KMS-11 (cell line): Measurements from ENCODE around the gene SPEM1.

Experiments
- H2AFZ ChIP-seq: fragments of 200-600 bp; sonication (generic); 2 replicates; pipeline ENCODE4 v1.6.1; 2016; ENCODE audit warnings: antibody characterized with exemption, mixed run types, low read depth
- H3K27ac ChIP-seq: fragments of 200-600 bp; sonication (generic); 2 replicates; pipeline ENCODE4 v1.6.1; 2016; ENCODE audit warnings: mild to moderate bottlenecking, mixed run types
- H3K27me3 ChIP-seq: fragments of 200-600 bp; sonication (generic); 2 replicates; pipeline ENCODE4 v1.6.1; 2017; ENCODE audit warnings: mild to moderate bottlenecking, low read depth, mixed run types, moderate library complexity; ENCODE audit not compliant: insufficient read depth
- H3K36me3 ChIP-seq: fragments of 200-600 bp; sonication (generic); 2 replicates; pipeline ENCODE4 v1.6.1; 2017; ENCODE audit warnings: mild to moderate bottlenecking, mixed run types; ENCODE audit not compliant: insufficient read depth
- H3K4me1 ChIP-seq: fragments of 200-600 bp; sonication (generic); 2 replicates; pipeline ENCODE4 v1.6.1; 2016; ENCODE audit warnings: mild to moderate bottlenecking, low read depth, mixed run types; ENCODE audit not compliant: poor library complexity, severe bottlenecking
- H3K4me2 ChIP-seq: fragments of 200-600 bp; sonication (generic); 2 replicates; pipeline ENCODE4 v1.7.0; 2016; ENCODE audit warnings: mild to moderate bottlenecking, mixed run types
- H3K4me3 ChIP-seq: fragments of 200-600 bp; sonication (generic); IDR thresholded peaks from 2 replicates; pipeline ENCODE4 v1.6.1; 2017; ENCODE audit warnings: low read depth, low read length, mixed read lengths; ENCODE audit not compliant: insufficient read depth
- H3K79me2 ChIP-seq: fragments of 200-600 bp; sonication (generic); 2 replicates; pipeline ENCODE4 v1.6.1; 2016; ENCODE audit warnings: low read depth, mixed run types; ENCODE audit not compliant: insufficient read depth
- H3K9ac ChIP-seq: fragments of 200-600 bp; sonication (generic); 2 replicates; pipeline ENCODE4 v1.6.1; 2016; ENCODE audit warnings: mild to moderate bottlenecking, mixed run types
- H4K20me1 ChIP-seq: fragments of 200-600 bp; sonication (generic); 2 replicates; pipeline ENCODE4 v1.6.1; 2016; ENCODE audit warnings: mild to moderate bottlenecking, mixed run types; ENCODE audit not compliant: insufficient read depth
- CTCF ChIP-seq: fragments of 200-600 bp; sonication (generic); conservative IDR thresholded peaks from 2 replicates; pipeline ENCODE4 v1.6.1; 2017; ENCODE audit warnings: low read depth, mild to moderate bottlenecking, antibody characterized with exemption, low read length, moderate library complexity, mixed read lengths

The SPEM1 gene

GRCh38 chr17:7441266-7441665 lies 21.1 kb downstream of the SPEM1 start:
- Histone ChIP-seq H3K4me1 (no peaks in the 10 kb centered on the region), H4K20me1 (no peaks in the 10 kb centered on the region), H3K27me3 (no peaks in the 10 kb centered on the region), H3K79me2 (no peaks in the 10 kb centered on the region), H3K4me2 (no peak overlapping the region), H3K27ac (no peak overlapping the region), H3K9ac (no peak overlapping the region), H3K4me3 (no peak overlapping the region), H2AFZ (no peak overlapping the region), H3K36me3 (no peaks in the 10 kb centered on the region)
- TF ChIP-seq CTCF, result no peak

GRCh38 chr17:7442142-7442541 lies 22.0 kb downstream of the SPEM1 start:
- H3K27ac ChIP-seq, result no peak overlapping the region
- no peaks in the 10 kb centered on the region for H3K4me1 ChIP-seq
- no peaks in the 10 kb centered on the region for H4K20me1 ChIP-seq
- H3K36me3 ChIP-seq, result no peaks in the 10 kb centered on the region
- no peak overlapping the region for H3K4me2 ChIP-seq
- H3K79me2 ChIP-seq, result no peaks in the 10 kb centered on the region
- no peaks in the 10 kb centered on the region; the same call in 1 of the 2 replicates for H3K27me3 ChIP-seq
- H3K4me3 ChIP-seq, result no peak overlapping the region
- no peak overlapping the region for H3K9ac ChIP-seq
- TF ChIP-seq CTCF, result no peak
- H2AFZ ChIP-seq, result no peak overlapping the region

- Histone ChIP-seq H4K20me1 (no peaks in the 10 kb centered on the region), H2AFZ (no peak overlapping the region), H3K4me3 (no peak overlapping the region), H3K27ac (no peak overlapping the region), H3K36me3 (no peaks in the 10 kb centered on the region), H3K4me2 (no peak overlapping the region), H3K79me2 (no peaks in the 10 kb centered on the region), H3K9ac (no peak overlapping the region), H3K27me3 (no peaks in the 10 kb centered on the region; the same call in 1 of the 2 replicates), H3K4me1 (no peaks in the 10 kb centered on the region)
- TF ChIP-seq CTCF, result no peak
These were observed 23.7 kb downstream of the SPEM1 start for GRCh38 chr17:7443499-7444485.

GRCh38 chr17:7444682-7445618 lies 24.8 kb downstream of the SPEM1 start, which contains the start of gene CHRNB1:
TSS of gene CHRNB1 (plus strand) at chr17:7445061. CDS start at chr17:7445128, 67 bp downstream.
- Histone ChIP-seq H3K4me1 (no peaks in the 10 kb centered on the region), H3K27me3 (no peaks in the 10 kb centered on the region; the same call in 1 of the 2 replicates), H4K20me1 (no peaks in the 10 kb centered on the region), H3K27ac (no peak within 1 kb of the TSS), H3K36me3 (no peaks in the 10 kb centered on the region), H3K4me3 (no peak within 1 kb of the TSS), H3K9ac (no peak within 1 kb of the TSS), H2AFZ (no peak within 1 kb of the TSS), H3K4me2 (no peak within 1 kb of the TSS), H3K79me2 (no peaks in the 10 kb centered on the region)
- no peak for TF ChIP-seq CTCF
